Activated CD8-positive, alpha-beta memory T cell treated with anti-CD3 and anti-CD28 coated beads for 48 hours (primary cell): Measurements from ENCODE around the gene PPP1R1A.

Source experiments
- DNase-seq, 3 experiments: peaks; one replicate each; pipeline ENCODE4 v3.0.0-alpha.2; 2020; ENCODE audit warnings: low read depth in 2 of 3, low spot score in 2 of 3

PPP1R1A gene

DNA sequence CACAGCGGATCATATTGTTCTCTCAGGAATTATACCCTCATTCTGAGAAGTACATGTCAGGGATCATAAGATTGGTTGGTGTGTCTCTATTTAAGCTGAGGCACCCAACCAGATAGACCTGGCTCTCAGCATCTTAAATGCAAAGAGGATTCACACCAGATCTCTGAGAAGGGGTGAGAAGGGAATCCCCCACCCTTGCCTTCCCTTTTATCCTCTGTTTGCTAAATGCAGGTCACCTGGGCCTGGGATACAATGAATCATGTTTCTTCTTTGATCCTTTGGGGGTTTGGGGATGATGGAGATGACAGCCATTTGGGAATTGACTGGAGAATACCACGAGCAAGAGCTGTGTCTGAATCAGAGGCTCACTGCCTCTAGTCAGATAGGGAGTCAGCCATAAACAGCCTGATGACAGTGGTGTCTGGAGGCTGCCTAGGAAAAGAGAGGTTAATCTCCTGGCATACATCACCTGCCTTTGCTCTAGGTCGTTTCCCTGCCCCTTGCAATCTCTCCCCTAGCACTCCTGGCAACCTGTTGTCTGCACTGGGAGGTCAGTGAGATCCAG lies 50.2 kb downstream of the PPP1R1A start:
- no peak for DNase-seq

- DNase-seq, result no peak
Measured at GRCh38 chr12:54535474-54535873, 53.0 kb downstream of the PPP1R1A start.

DNA sequence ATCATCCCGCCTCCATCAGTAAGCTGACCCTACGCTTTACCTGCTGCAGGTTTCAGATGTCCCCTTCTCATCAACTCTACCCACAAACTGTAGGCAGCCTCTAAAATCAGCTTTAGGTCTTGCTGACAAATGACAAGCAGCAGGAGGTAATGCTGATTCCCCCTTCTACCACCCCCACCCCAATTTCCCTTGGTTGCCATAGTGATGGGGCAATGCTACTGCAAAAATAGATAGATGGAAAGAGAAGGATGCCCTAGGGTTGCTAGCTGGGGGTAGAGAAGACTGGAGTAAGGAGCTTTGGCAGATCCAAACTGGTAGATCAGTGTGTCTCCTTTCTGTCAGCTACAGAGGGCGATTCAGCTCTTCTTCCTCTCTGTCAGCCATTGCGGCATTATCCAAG lies 58.9 kb downstream of the PPP1R1A start:
- no peak for DNase-seq
